DND-41 (cell line): ENCODE measurements around the gene STC2.

Experiments
- CTCF ChIP-seq: IDR thresholded peaks from 2 replicates; pipeline ENCODE4 v1.5.1; 2012; ENCODE audit warnings: borderline replicate concordance, low read length, moderate library complexity, mild to moderate bottlenecking; ENCODE audit not compliant: poor library complexity, severe bottlenecking; ENCODE audit errors: extremely low read depth
- EZH2 ChIP-seq: IDR thresholded peaks from 3 replicates; pipeline ENCODE4 v1.6.1; 2012; ENCODE audit warnings: borderline replicate concordance, low read depth, mild to moderate bottlenecking, moderate library complexity, low read length, inconsistent platforms; ENCODE audit not compliant: severe bottlenecking

DNA sequence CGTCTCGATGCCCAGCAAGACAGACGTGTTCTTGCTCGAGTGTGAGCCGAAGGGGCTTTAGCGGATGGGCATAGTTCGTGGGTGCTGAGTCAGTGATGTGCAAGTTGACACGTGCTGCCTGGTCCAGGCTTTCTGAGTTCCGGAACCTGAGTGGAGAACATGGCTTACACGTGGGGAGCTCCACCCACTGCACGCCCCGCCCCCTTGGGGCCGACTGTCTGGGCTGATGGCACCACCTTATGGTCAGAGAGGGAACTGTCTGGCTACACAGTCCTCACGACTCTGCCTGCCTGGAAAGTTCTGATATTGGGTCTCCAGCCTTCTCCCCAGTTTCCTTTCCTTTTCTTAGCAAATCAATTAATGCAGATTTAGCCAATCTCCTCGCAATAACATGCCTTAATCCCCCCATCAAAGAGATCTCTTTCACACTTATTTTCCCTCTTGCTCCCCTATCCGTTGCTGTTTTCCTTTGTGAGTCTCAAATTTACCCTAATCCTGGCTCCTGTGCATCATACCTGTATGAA lies 3.8 kb upstream of the STC2 start:
- TF ChIP-seq CTCF (peak; percentile 85), EZH2 (no peak)
